ENCODE measurements around the gene LY6G5B. TPM values are rescaled to one million over a fixed set of nuclear protein-coding genes. Genes with fewer than 3 reads are reported as not detected.

The LY6G5B gene
- total RNA-seq, 1 donor from 2014 or later = 12.6 TPM

- intact Hi-C loops (cut with DNase I) = no loop called here
- DNase-seq = no peak
- peaks cover 59% of the 10 kb centered on the region for H3K36me3 ChIP-seq
Observed at GRCh38 chr6:31624070-31624469, 45.7 kb upstream of the LY6G5B start.

DNA sequence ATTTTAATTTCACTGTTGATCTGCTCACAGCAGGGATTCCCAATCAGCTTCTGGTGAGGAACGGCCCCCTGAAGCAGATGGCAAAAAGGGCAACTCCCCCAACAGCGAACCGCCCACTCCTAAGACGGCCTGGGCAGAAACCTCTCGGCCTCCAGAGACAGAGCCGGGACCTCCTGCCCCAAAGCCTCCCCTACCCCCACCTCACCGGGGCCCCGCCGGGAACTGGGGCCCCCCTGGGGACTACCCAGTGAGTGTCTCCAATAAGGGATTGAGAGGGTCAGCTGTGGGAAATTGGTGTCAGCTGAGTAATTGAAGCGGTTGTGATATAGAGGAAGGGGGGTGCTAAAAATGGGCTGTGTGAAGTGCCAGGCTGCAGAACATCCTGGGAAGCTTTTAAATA, 42.8 kb upstream of the LY6G5B start:
- no peaks in the 10 kb centered on the region for H3K9me3 ChIP-seq
- no peaks in the 10 kb centered on the region for H3K27me3 ChIP-seq
- H3K27ac ChIP-seq = no peak overlapping the region
- H3K4me1 ChIP-seq = peaks cover 9% of the 10 kb centered on the region
- ATAC-seq = no peak
- no peak overlapping the region for H3K4me3 ChIP-seq
- intact Hi-C loops (cut with DNase I) = no loop called here
- H3K36me3 ChIP-seq = peaks cover 87% of the 10 kb centered on the region
- TF ChIP-seq CTCF (IDR thresholded peaks at IDR 0.05) = no peak
- no peak for DNase-seq

More at GRCh38 chr6:31624070-31624469, 45.7 kb upstream of the LY6G5B start:
- H3K9me3 ChIP-seq = no peaks in the 10 kb centered on the region
- no peak overlapping the region for H3K4me3 ChIP-seq
- H3K4me1 ChIP-seq = peaks cover 21% of the 10 kb centered on the region
- TF ChIP-seq CTCF (IDR thresholded peaks at IDR 0.05) = no peak
- no peaks in the 10 kb centered on the region for H3K27me3 ChIP-seq
- no peak for ATAC-seq
- no peak overlapping the region for H3K27ac ChIP-seq

- H3K4me3 ChIP-seq = no peak overlapping the region
- H3K27me3 ChIP-seq = no peaks in the 10 kb centered on the region
- intact Hi-C loops (cut with DNase I) = no loop called here
- no peaks in the 10 kb centered on the region for H3K9me3 ChIP-seq
- ATAC-seq (no peak), DNase-seq (no peak)
- peaks cover under 1% of the 10 kb centered on the region for H3K4me1 ChIP-seq
- TF ChIP-seq CTCF (IDR thresholded peaks at IDR 0.05) = no peak
- H3K36me3 ChIP-seq = peaks cover 95% of the 10 kb centered on the region
- no peak overlapping the region for H3K27ac ChIP-seq
Observed at GRCh38 chr6:31627690-31628287, 42.0 kb upstream of the LY6G5B start.

DNA sequence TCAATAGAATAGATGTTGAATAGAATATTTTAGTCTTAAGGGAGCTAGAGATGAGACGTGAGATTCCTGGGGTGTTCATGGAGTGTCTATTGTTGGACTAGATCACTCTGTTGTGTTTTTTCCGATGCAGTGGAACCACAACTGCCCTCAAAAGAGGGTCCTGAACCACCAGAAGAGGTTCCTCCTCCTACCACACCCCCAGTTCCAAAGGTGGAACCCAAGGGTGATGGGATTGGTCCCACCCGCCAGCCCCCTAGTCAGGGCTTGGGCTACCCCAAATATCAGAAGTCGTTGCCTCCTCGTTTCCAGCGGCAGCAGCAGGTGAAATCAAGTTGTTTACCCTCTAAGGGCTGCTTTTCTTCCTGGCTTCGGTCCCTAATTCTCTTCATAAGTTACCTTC, 40.8 kb upstream of the LY6G5B start:
- DNase-seq (no peak), ATAC-seq (no peak)
- H3K9me3 ChIP-seq = no peaks in the 10 kb centered on the region
- no peaks in the 10 kb centered on the region for H3K27me3 ChIP-seq
- no peak for TF ChIP-seq CTCF (IDR thresholded peaks at IDR 0.05)
- H3K27ac ChIP-seq = no peak overlapping the region
- intact Hi-C loops (cut with DNase I) = no loop called here
- H3K36me3 ChIP-seq = peaks cover 99% of the 10 kb centered on the region
- H3K4me3 ChIP-seq = no peak overlapping the region
- no peaks in the 10 kb centered on the region for H3K4me1 ChIP-seq

DNA sequence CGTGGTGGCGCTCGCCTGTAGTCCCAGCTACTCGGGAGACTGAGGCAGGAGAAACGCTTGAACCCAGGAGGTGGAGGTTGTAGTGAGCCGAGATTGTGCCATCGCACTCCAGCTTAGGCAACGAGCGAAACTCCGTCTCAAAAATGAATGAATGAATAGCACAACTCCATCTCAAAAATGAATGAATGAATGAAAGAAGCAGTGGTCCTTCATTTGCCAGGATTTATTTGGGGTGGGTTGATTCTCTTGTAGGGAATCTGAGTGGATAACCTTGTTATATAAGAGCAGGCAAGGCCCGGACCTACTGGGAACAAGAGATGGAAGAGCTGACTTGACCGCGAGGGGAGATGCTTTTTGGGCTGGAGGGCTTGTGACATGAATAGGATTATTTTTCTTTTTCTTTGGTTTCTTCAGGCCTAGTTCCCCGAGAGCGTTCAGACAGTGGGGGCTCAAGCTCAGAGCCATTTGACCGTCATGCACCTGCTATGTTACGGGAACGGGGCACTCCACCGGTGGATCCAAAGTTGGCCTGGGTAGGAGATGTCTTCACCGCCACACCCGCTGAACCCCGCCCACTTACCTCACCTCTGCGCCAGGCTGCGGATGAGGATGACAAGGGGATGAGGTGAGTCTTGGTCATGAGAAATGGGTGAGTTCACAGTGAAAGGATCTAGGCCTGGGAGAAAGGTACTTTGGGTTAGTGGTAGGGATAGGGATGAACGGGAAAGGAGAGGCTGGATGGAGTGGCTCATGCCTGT, 39.4 kb upstream of the LY6G5B start:
- intact Hi-C loops (cut with DNase I) = no loop called here
- no peaks in the 10 kb centered on the region for H3K9me3 ChIP-seq
- ATAC-seq (no peak), DNase-seq (no peak)
- no peaks in the 10 kb centered on the region for H3K27me3 ChIP-seq
- no peaks in the 10 kb centered on the region for H3K4me1 ChIP-seq
- peaks cover 99% of the 10 kb centered on the region for H3K36me3 ChIP-seq
- H3K4me3 ChIP-seq = no peak overlapping the region
- no peak for TF ChIP-seq CTCF (IDR thresholded peaks at IDR 0.05)
- H3K27ac ChIP-seq = no peak overlapping the region

Data from upper lobe of right lung (tissue), 1 donor.